ENCODE data around the gene ZRANB1. TPM values are rescaled to one million over a fixed set of nuclear protein-coding genes. Genes with fewer than 3 reads are reported as not detected.

The ZRANB1 gene
- total RNA-seq, 4 donors from 2014 or later, result 35.5 to 48.7 (median 44.3) TPM

DNA sequence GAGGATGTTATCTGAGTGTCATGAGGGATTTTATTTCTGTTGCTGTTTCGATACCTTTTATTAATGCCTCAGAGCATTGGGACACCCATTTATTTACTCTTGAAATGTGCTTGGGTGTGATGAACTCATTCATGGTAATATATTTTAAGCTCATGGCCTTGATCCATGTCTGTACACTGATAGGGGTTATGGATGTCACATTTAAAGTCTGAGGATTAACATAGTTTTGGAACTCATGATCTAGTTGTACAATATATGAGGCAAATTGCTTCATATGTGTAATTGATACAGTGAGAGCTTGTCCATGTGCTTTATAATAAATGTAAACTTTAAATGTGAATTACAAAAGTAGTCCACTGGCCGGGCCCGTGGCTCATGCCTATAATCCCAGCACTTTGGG is 23.0 kb upstream of the ZRANB1 start:
- no peak for TF ChIP-seq POLR2AphosphoS5 (IDR thresholded peaks at IDR 0.05)
- TF ChIP-seq EP300 (IDR thresholded peaks at IDR 0.05), result no peak
- TF ChIP-seq POLR2A (IDR thresholded peaks at IDR 0.05), result no peak
- TF ChIP-seq CTCF (IDR thresholded peaks at IDR 0.05), result no peak
- peak overlapping the region in 2 of 4 donors; percentile 98 to 99 for H3K27ac ChIP-seq
- H3K4me3 ChIP-seq, result peak overlapping the region in 1 of 2 donors; percentile 60
- H3K27me3 ChIP-seq, result no peaks in the 10 kb centered on the region
- ATAC-seq, result no peak
- H3K36me3 ChIP-seq, result peaks cover 0 to 11% of the 10 kb centered on the region in 2 donors
- 38 to 72% methylated on average over 1 to 3 of the region's 3 CpGs for WGBS, 2 donors (ENCODE audit: low coverage in 1 of 2)
- H3K9me3 ChIP-seq, result no peaks in the 10 kb centered on the region
- H3K4me1 ChIP-seq, result peaks cover 0 to 62% (median 13%) of the 10 kb centered on the region in 3 donors

- H3K9me3 ChIP-seq, result no peaks in the 10 kb centered on the region
- H3K4me1 ChIP-seq, result peaks cover 0 to 76% (median 14%) of the 10 kb centered on the region in 3 donors
- H3K36me3 ChIP-seq, result peaks cover 0 to 11% of the 10 kb centered on the region in 2 donors
- H3K4me3 ChIP-seq, result no peak overlapping the region
- no peak overlapping the region for H3K27ac ChIP-seq
- no peak for ATAC-seq
- 71 to 75% methylated on average over 1 of the region's 1 CpG for WGBS, 2 donors (ENCODE audit: low coverage in 1 of 2)
- TF ChIP-seq POLR2A (IDR thresholded peaks at IDR 0.05) (no peak), EP300 (IDR thresholded peaks at IDR 0.05) (no peak), CTCF (IDR thresholded peaks at IDR 0.05) (no peak), POLR2AphosphoS5 (IDR thresholded peaks at IDR 0.05) (no peak)
- no peaks in the 10 kb centered on the region for H3K27me3 ChIP-seq
Observed at GRCh38 chr10:124921261-124921660, 20.7 kb upstream of the ZRANB1 start.

DNA sequence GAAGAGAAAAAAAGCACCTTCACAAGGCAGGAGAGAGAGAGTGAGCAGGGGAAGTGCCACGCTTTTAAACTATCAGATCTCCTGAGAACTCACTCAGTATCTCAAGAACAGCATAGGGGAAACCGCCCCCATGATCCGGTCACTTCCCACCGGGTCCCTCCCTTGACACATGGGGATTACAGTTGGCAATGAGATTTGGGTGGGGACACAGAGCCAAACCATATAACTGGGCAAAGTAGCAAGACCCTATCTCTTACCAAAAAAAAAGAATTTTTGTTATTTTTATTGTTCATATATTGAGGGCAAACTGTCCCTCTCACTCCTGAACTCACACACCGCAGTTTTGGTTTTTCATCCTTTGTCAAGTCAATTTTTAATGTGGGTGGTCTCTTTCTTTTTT is 18.2 kb upstream of the ZRANB1 start:
- TF ChIP-seq POLR2A (IDR thresholded peaks at IDR 0.05), result no peak
- no peak for TF ChIP-seq CTCF (IDR thresholded peaks at IDR 0.05)
- TF ChIP-seq EP300 (IDR thresholded peaks at IDR 0.05), result no peak
- TF ChIP-seq POLR2AphosphoS5 (IDR thresholded peaks at IDR 0.05), result no peak
- Histone ChIP-seq H3K36me3 (peaks cover 0 to 20% of the 10 kb centered on the region in 2 donors), H3K4me3 (no peak overlapping the region), H3K4me1 (peaks cover 0 to 82% (median 11%) of the 10 kb centered on the region in 3 donors), H3K9me3 (no peaks in the 10 kb centered on the region), H3K27ac (no peak overlapping the region), H3K27me3 (no peaks in the 10 kb centered on the region)
- 96 to 97% methylated on average over 4 to 5 of the region's 5 CpGs for WGBS, 2 donors (ENCODE audit: low coverage in 1 of 2)
- no peak for ATAC-seq

- ATAC-seq, result no peak
- H3K27ac ChIP-seq, result no peak overlapping the region
- no peaks in the 10 kb centered on the region for H3K9me3 ChIP-seq
- no peak for TF ChIP-seq EP300 (IDR thresholded peaks at IDR 0.05)
- TF ChIP-seq POLR2AphosphoS5 (IDR thresholded peaks at IDR 0.05), result no peak
- no peak for TF ChIP-seq CTCF (IDR thresholded peaks at IDR 0.05)
- TF ChIP-seq POLR2A (IDR thresholded peaks at IDR 0.05), result no peak
- WGBS, 2 donors (ENCODE audit: low coverage in 1 of 2), result 68 to 81% methylated on average over 4 to 5 of the region's 5 CpGs
- no peaks in the 10 kb centered on the region for H3K27me3 ChIP-seq
- peaks cover 0 to 67% (median 5%) of the 10 kb centered on the region in 3 donors for H3K4me1 ChIP-seq
- peaks cover 0 to 20% of the 10 kb centered on the region in 2 donors for H3K36me3 ChIP-seq
- no peak overlapping the region for H3K4me3 ChIP-seq
Observed at GRCh38 chr10:124926548-124926947, 15.4 kb upstream of the ZRANB1 start.

DNA sequence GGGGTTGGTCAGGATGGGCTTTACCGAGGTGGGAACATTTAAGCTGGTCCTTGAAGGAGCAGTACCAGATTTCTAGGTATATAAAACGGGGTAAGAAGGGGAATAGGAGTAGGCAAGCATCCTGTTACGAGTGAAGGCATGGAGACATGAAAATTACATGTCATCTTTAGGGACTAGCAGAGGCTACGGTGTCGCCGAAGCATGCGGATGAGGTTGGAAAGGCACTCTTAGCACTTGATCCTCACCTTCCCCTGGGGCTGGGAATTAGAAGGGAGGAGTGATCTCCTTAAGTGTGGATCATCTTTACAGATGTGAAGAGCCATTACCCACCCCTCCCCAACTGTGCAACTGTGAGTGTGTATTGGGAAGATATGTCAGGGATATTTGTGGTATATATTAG is 13.8 kb upstream of the ZRANB1 start:
- WGBS, 2 donors (ENCODE audit: low coverage in 1 of 2), result 79 to 82% methylated on average over 6 to 7 of the region's 7 CpGs

More for the DNA sequence above, 13.8 kb upstream of the ZRANB1 start:
- H3K4me1 ChIP-seq, result peaks cover 0 to 55% (median 5%) of the 10 kb centered on the region in 3 donors
- peaks cover 0 to 15% of the 10 kb centered on the region in 2 donors for H3K36me3 ChIP-seq
- no peak for ATAC-seq
- TF ChIP-seq POLR2A (IDR thresholded peaks at IDR 0.05), result no peak
- no peak for TF ChIP-seq CTCF (IDR thresholded peaks at IDR 0.05)
- TF ChIP-seq EP300 (IDR thresholded peaks at IDR 0.05), result no peak
- no peak for TF ChIP-seq POLR2AphosphoS5 (IDR thresholded peaks at IDR 0.05)
- H3K4me3 ChIP-seq, result no peak overlapping the region
- H3K27me3 ChIP-seq, result no peaks in the 10 kb centered on the region
- no peaks in the 10 kb centered on the region for H3K9me3 ChIP-seq
- no peak overlapping the region for H3K27ac ChIP-seq

Data from gastroesophageal sphincter (tissue), 4 donors.